ENCODE data around the gene SLC24A3.

DNA sequence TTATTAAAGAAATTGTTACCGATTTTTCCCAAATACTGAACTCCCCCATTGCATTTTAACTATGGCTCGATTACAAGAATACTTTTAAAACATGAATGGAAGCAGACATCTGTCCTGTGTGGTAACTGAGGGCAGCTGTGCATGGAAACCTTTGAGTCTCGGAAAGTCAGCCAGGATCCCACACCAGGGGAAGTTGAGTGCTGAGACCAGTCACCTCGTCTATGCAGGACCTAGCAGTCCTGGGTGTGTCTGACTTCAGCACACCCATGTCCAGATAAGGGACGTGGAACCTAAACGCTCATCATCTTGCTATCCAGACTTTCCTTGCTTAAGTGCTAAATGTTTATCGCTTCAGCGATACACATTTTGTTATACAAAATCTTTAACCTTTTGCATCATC, 551.8 kb downstream of the SLC24A3 start:
- no peak for TF ChIP-seq CTCF (IDR thresholded peaks at IDR 0.05)
- no peak for TF ChIP-seq POLR2A (IDR thresholded peaks at IDR 0.05)

Data from breast epithelium (tissue), 3 donors.